ENCODE results near the gene PCDHAC2. TPM values are rescaled to one million over a fixed set of nuclear protein-coding genes. Genes with fewer than 3 reads are reported as not detected.

The PCDHAC2 gene
- total RNA-seq = not detected
- polyA plus RNA-seq = not detected
- not detected for total RNA-seq

GRCh38 chr5:140966293-140967225 is at the start of gene PCDHAC2:
TSS of gene PCDHAC2 (plus strand) at chr5:140966476. CDS start at chr5:140966767, 291 bp downstream.
- H3K4me1 Mint-ChIP-seq = peaks cover 0 to 5% (median 2%) of the 10 kb centered on the region in 7 donors
- ATAC-seq (no peak), DNase-seq (no peak)
- no peak within 1 kb of the TSS for H3K27ac Mint-ChIP-seq
- Histone ChIP-seq H3K9me3 (ENCODE audit: control insufficient read depth in 2 of 3, low read length in 3 of 3) (no peaks in the 10 kb centered on the region), H3K4me3 (ENCODE audit: low read length) (no peak within 1 kb of the TSS), H3K27ac (ENCODE audit: low read depth, low read length) (no peak within 1 kb of the TSS), H3K36me3 (ENCODE audit: control insufficient read depth in 2 of 3, insufficient read depth in 3 of 3, low read length in 3 of 3) (no peaks in the 10 kb centered on the region), H3K27me3 (ENCODE audit: control insufficient read depth in 2 of 2, insufficient read depth in 2 of 2, low read length in 2 of 2) (peaks cover 0 to 6% of the 10 kb centered on the region in 2 donors), H3K4me1 (ENCODE audit: control insufficient read depth in 2 of 2, insufficient read depth in 2 of 2, low read length in 2 of 2) (no peaks in the 10 kb centered on the region)
- H3K36me3 Mint-ChIP-seq = peaks cover 0 to 6% (median 0%) of the 10 kb centered on the region in 5 donors
- intact Hi-C loops (cut with micrococcal nuclease) = no loop called here
- peaks cover 0 to 6% (median 0%) of the 10 kb centered on the region in 11 donors for H3K9me3 Mint-ChIP-seq
- POLR2A ChIA-PET = no interaction called here
- CTCF ChIA-PET = no interaction called here
- H3K4me3 Mint-ChIP-seq = peak within 1 kb of the TSS in 4 of 10 donors; percentile 4 to 47 (median 21)
- peaks cover 33 to 60% (median 50%) of the 10 kb centered on the region in 5 donors for H3K27me3 Mint-ChIP-seq

GRCh38 chr5:140923601-140924000 is 42.7 kb upstream of the PCDHAC2 start:
- DNase-seq (no peak), ATAC-seq (no peak)
- peak overlapping the region in 1 of 10 donors; percentile 4 for H3K4me3 Mint-ChIP-seq
- H3K4me1 ChIP-seq (ENCODE audit: control insufficient read depth in 2 of 2, insufficient read depth in 2 of 2, low read length in 2 of 2) = no peaks in the 10 kb centered on the region
- ChIA-PET POLR2A (no interaction called here), CTCF (interaction anchor here (0.7 kb wide), 1 partner anchor 9 kb away, joined by 3 read pairs; no protein-coding TSS in a partner anchor)
- no peaks in the 10 kb centered on the region for H3K36me3 ChIP-seq (ENCODE audit: control insufficient read depth in 2 of 3, insufficient read depth in 3 of 3, low read length in 3 of 3)
- no peak overlapping the region for H3K27ac Mint-ChIP-seq
- H3K4me1 Mint-ChIP-seq = peaks cover 0 to 16% (median 10%) of the 10 kb centered on the region in 7 donors
- no peak overlapping the region for H3K27ac ChIP-seq (ENCODE audit: low read depth, low read length)
- H3K36me3 Mint-ChIP-seq = peaks cover 0 to 6% (median 5%) of the 10 kb centered on the region in 5 donors
- H3K4me3 ChIP-seq (ENCODE audit: low read length) = no peak overlapping the region
- intact Hi-C loops (cut with micrococcal nuclease) = no loop called here
- peaks cover 23 to 61% (median 58%) of the 10 kb centered on the region in 5 donors for H3K27me3 Mint-ChIP-seq
- no peaks in the 10 kb centered on the region for H3K9me3 ChIP-seq (ENCODE audit: control insufficient read depth in 2 of 3, low read length in 3 of 3)
- peaks cover 0 to 43% (median 8%) of the 10 kb centered on the region in 11 donors for H3K9me3 Mint-ChIP-seq
- H3K27me3 ChIP-seq (ENCODE audit: control insufficient read depth in 2 of 2, insufficient read depth in 2 of 2, low read length in 2 of 2) = no peaks in the 10 kb centered on the region

GRCh38 chr5:140925806-140926442 is 40.4 kb upstream of the PCDHAC2 start, which contains the start of gene PCDHAC1:
TSS of gene PCDHAC1 (plus strand) at chr5:140926299. CDS start at chr5:140926893, 594 bp downstream.
- Mint-ChIP-seq H3K4me1 (peaks cover 0 to 18% (median 10%) of the 10 kb centered on the region in 7 donors), H3K9me3 (peaks cover 0 to 42% (median 10%) of the 10 kb centered on the region in 11 donors), H3K27ac (no peak within 1 kb of the TSS), H3K4me3 (peak within 1 kb of the TSS; percentile 17 to 78 (median 72)), H3K27me3 (peaks cover 24 to 73% (median 69%) of the 10 kb centered on the region in 5 donors), H3K36me3 (peaks cover 0 to 17% (median 4%) of the 10 kb centered on the region in 5 donors)
- ChIA-PET CTCF (no interaction called here), POLR2A (no interaction called here)
- Histone ChIP-seq H3K9me3 (ENCODE audit: control insufficient read depth in 2 of 3, low read length in 3 of 3) (no peaks in the 10 kb centered on the region), H3K4me1 (ENCODE audit: control insufficient read depth in 2 of 2, insufficient read depth in 2 of 2, low read length in 2 of 2) (no peaks in the 10 kb centered on the region), H3K4me3 (ENCODE audit: low read length) (no peak within 1 kb of the TSS), H3K27me3 (ENCODE audit: control insufficient read depth in 2 of 2, insufficient read depth in 2 of 2, low read length in 2 of 2) (no peaks in the 10 kb centered on the region), H3K27ac (ENCODE audit: low read depth, low read length) (no peak within 1 kb of the TSS), H3K36me3 (ENCODE audit: control insufficient read depth in 2 of 3, insufficient read depth in 3 of 3, low read length in 3 of 3) (no peaks in the 10 kb centered on the region)
- no peak for ATAC-seq
- DNase-seq = no peak
- intact Hi-C loops (cut with micrococcal nuclease) = no loop called here

- DNase-seq = peak in 2 of 9 donors; percentile 2 to 10
- peaks cover 0 to 38% (median 10%) of the 10 kb centered on the region in 11 donors for H3K9me3 Mint-ChIP-seq
- H3K4me1 Mint-ChIP-seq = peaks cover 0 to 18% (median 10%) of the 10 kb centered on the region in 7 donors
- Histone ChIP-seq H3K9me3 (ENCODE audit: control insufficient read depth in 2 of 3, low read length in 3 of 3) (no peaks in the 10 kb centered on the region), H3K36me3 (ENCODE audit: control insufficient read depth in 2 of 3, insufficient read depth in 3 of 3, low read length in 3 of 3) (no peaks in the 10 kb centered on the region), H3K27me3 (ENCODE audit: control insufficient read depth in 2 of 2, insufficient read depth in 2 of 2, low read length in 2 of 2) (peaks cover 0 to under 1% of the 10 kb centered on the region in 2 donors), H3K4me3 (ENCODE audit: low read length) (no peak overlapping the region), H3K4me1 (ENCODE audit: control insufficient read depth in 2 of 2, insufficient read depth in 2 of 2, low read length in 2 of 2) (no peaks in the 10 kb centered on the region), H3K27ac (ENCODE audit: low read depth, low read length) (no peak overlapping the region)
- H3K27ac Mint-ChIP-seq = no peak overlapping the region
- intact Hi-C loops (cut with micrococcal nuclease) = no loop called here
- peaks cover 0 to 17% (median 3%) of the 10 kb centered on the region in 5 donors for H3K36me3 Mint-ChIP-seq
- POLR2A ChIA-PET = no interaction called here
- H3K4me3 Mint-ChIP-seq = peak overlapping the region; percentile 17 to 78 (median 72)
- peak; percentile 37 for ATAC-seq
- H3K27me3 Mint-ChIP-seq = peaks cover 24 to 75% (median 67%) of the 10 kb centered on the region in 5 donors
- CTCF ChIA-PET = no interaction called here
These were observed 39.6 kb upstream of the PCDHAC2 start for GRCh38 chr5:140926443-140927227.

GRCh38 chr5:140927228-140927573 is 39.1 kb upstream of the PCDHAC2 start:
- Mint-ChIP-seq H3K9me3 (peaks cover 0 to 37% (median 10%) of the 10 kb centered on the region in 11 donors), H3K27ac (no peak overlapping the region), H3K36me3 (peaks cover 0 to 17% (median 3%) of the 10 kb centered on the region in 5 donors), H3K4me1 (peaks cover 0 to 18% (median 10%) of the 10 kb centered on the region in 7 donors), H3K27me3 (peaks cover 24 to 71% (median 64%) of the 10 kb centered on the region in 5 donors), H3K4me3 (peak overlapping the region; percentile 17 to 78 (median 72))
- POLR2A ChIA-PET = no interaction called here
- no peak overlapping the region for H3K27ac ChIP-seq (ENCODE audit: low read depth, low read length)
- peaks cover 0 to 4% of the 10 kb centered on the region in 2 donors for H3K27me3 ChIP-seq (ENCODE audit: control insufficient read depth in 2 of 2, insufficient read depth in 2 of 2, low read length in 2 of 2)
- no peaks in the 10 kb centered on the region for H3K36me3 ChIP-seq (ENCODE audit: control insufficient read depth in 2 of 3, insufficient read depth in 3 of 3, low read length in 3 of 3)
- ATAC-seq (no peak), DNase-seq (no peak)
- CTCF ChIA-PET = no interaction called here
- no peaks in the 10 kb centered on the region for H3K9me3 ChIP-seq (ENCODE audit: control insufficient read depth in 2 of 3, low read length in 3 of 3)
- intact Hi-C loops (cut with micrococcal nuclease) = no loop called here
- H3K4me1 ChIP-seq (ENCODE audit: control insufficient read depth in 2 of 2, insufficient read depth in 2 of 2, low read length in 2 of 2) = no peaks in the 10 kb centered on the region
- no peak overlapping the region for H3K4me3 ChIP-seq (ENCODE audit: low read length)

- Mint-ChIP-seq H3K9me3 (peaks cover 0 to 4% (median 0%) of the 10 kb centered on the region in 11 donors), H3K27ac (no peak overlapping the region), H3K4me1 (no peaks in the 10 kb centered on the region), H3K27me3 (peaks cover 0 to 29% (median 9%) of the 10 kb centered on the region in 5 donors), H3K4me3 (no peak overlapping the region), H3K36me3 (no peaks in the 10 kb centered on the region)
- Histone ChIP-seq H3K4me3 (ENCODE audit: low read length) (no peak overlapping the region), H3K27me3 (ENCODE audit: control insufficient read depth in 2 of 2, insufficient read depth in 2 of 2, low read length in 2 of 2) (peaks cover 0 to 4% of the 10 kb centered on the region in 2 donors), H3K36me3 (ENCODE audit: control insufficient read depth in 2 of 3, insufficient read depth in 3 of 3, low read length in 3 of 3) (no peaks in the 10 kb centered on the region), H3K27ac (ENCODE audit: low read depth, low read length) (no peak overlapping the region), H3K9me3 (ENCODE audit: control insufficient read depth in 2 of 3, low read length in 3 of 3) (no peaks in the 10 kb centered on the region), H3K4me1 (ENCODE audit: control insufficient read depth in 2 of 2, insufficient read depth in 2 of 2, low read length in 2 of 2) (no peaks in the 10 kb centered on the region)
- DNase-seq (no peak), ATAC-seq (no peak)
- CTCF ChIA-PET = no interaction called here
- POLR2A ChIA-PET = no interaction called here
- intact Hi-C loops (cut with micrococcal nuclease) = no loop called here
These were observed 31.2 kb upstream of the PCDHAC2 start for GRCh38 chr5:140934964-140935606.

Data from naive thymus-derived CD4-positive, alpha-beta T cell (primary cell).